ACC112 (cell line): ENCODE measurements around the gene PLA2G4A.

Experiments used
- H2AFZ ChIP-seq: fragments of 200-600 bp; sonication (generic); one replicate; pipeline ENCODE4 v1.6.0; 2017; ENCODE audit warnings: antibody characterized with exemption, low read length; ENCODE audit not compliant: unreplicated experiment
- H3K27ac ChIP-seq: fragments of 200-600 bp; sonication (generic); 2 replicates; pipeline ENCODE4 v1.5.1; 2014; ENCODE audit warnings: low read depth, mild to moderate bottlenecking, antibody characterized with exemption, low read length, moderate library complexity
- H3K27me3 ChIP-seq: fragments of 200-600 bp; sonication (generic); 2 replicates; pipeline ENCODE4 v1.6.1; 2014; ENCODE audit warnings: mild to moderate bottlenecking, antibody characterized with exemption, low read length, moderate library complexity, mixed read lengths; ENCODE audit not compliant: insufficient read depth
- H3K36me3 ChIP-seq: fragments of 200-600 bp; sonication (generic); 2 replicates; pipeline ENCODE4 v1.6.1; 2016; ENCODE audit warnings: mild to moderate bottlenecking, antibody characterized with exemption, low read length, moderate library complexity, mixed read lengths; ENCODE audit not compliant: insufficient read depth
- H3K4me1 ChIP-seq: fragments of 200-600 bp; sonication (generic); one replicate; pipeline ENCODE4 v1.6.1; 2016; ENCODE audit warnings: low read length, mixed read lengths; ENCODE audit not compliant: insufficient read depth, unreplicated experiment, control insufficient read depth
- H3K4me3 ChIP-seq: fragments of 200-600 bp; sonication (generic); 2 replicates; pipeline ENCODE4 v1.5.1; 2014; ENCODE audit warnings: mild to moderate bottlenecking, low read depth, low read length
- H3K79me2 ChIP-seq: fragments of 200-600 bp; sonication (generic); one replicate; pipeline ENCODE4 v1.6.0; 2016; ENCODE audit warnings: low read length; ENCODE audit not compliant: control insufficient read depth, unreplicated experiment, insufficient read depth

The PLA2G4A gene

DNA sequence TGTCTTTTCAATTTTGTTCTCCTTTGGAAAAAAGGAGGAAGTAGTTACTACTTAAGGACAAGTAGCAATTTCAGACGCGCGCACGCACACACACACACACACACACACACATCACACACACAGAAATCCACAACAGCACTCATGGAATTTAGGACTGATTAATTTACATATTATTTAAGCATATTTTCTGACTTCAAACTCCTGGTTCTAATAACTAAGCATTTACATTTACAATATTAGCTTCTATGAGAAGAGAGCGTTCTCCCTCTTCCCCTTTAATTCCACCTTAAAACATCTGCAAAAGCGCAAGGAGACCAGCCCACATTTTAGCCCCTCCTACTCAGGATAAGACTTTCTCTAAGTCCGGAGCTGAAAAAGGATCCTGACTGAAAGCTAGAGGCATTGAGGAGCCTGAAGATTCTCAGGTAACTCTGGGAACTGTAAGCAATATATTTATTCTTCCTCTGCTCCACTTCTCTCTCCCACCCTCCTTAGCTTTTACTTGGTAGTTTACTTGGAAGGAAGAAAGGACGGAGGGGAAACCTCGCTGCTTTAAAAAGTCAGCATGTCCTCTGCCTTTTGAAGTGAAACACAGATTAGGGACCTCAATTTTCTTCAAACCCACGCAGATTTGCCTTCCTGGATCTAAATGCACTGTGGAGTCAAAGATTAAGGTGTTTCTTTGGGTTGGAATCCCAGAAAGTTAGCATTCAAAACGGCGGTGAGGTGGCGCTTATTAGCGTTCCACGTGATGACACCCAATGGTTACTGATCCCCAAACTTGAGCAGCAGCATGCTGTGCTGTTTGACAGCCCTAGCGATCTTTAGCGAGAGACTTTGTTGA is at the start of gene PLA2G4A:
Gene PLA2G4A (plus strand): TSS at position 339 of the 844 bp plus-strand sequence. CDS start 25,406 bp downstream, outside the sequence.
- Histone ChIP-seq H2AFZ (peak within 1 kb of the TSS; percentile 78), H3K4me1 (no peaks in the 10 kb centered on the region), H3K27ac (peak within 1 kb of the TSS; percentile 22; the same call in 1 of the 2 replicates), H3K27me3 (no peaks in the 10 kb centered on the region), H3K79me2 (no peaks in the 10 kb centered on the region), H3K4me3 (peak within 1 kb of the TSS; percentile 89), H3K36me3 (no peaks in the 10 kb centered on the region)

DNA sequence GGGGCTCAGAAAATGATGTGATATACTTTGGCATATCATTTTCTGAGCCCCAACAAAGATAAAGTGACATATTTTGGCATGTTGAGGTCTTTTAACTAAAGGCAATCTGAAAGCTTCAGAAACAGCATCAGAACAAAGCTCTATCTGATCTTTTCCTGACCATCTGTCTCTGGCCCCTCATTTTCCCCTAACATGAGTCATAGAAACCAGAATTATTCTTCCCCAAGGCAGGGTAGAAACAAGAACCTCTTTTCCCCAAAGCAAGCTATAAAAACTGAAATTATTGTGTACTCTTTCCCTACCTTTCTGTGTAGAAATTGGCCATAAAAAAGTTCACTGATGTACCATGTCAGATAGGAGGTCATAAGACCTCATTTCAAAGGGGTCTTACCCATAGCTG is 48.7 kb upstream of the PLA2G4A start:
- Histone ChIP-seq H3K36me3 (no peaks in the 10 kb centered on the region), H3K27ac (no peak overlapping the region), H3K79me2 (no peaks in the 10 kb centered on the region), H3K4me3 (no peak overlapping the region), H3K4me1 (no peaks in the 10 kb centered on the region), H3K27me3 (no peaks in the 10 kb centered on the region), H2AFZ (no peak overlapping the region)

DNA sequence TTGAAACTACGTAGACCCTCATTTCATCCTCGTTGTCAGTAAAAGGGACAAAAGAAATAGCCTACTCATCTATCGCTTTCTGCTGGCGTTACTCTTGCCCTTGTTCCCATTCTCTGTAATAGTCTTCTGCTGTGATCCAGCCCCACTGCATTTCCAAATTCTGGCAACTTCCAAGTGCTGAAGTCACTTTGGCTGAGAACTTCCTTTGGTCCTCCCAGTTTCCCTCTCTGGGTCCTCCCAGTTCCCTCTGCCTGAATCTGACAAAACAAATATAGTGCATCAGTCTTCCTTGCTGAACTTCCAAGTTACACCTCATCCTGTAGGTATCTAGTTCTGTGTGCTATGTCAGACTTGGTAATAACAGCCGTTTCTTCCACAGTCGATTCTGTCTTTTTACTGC is 47.0 kb upstream of the PLA2G4A start:
- Histone ChIP-seq H3K4me1 (no peaks in the 10 kb centered on the region), H2AFZ (no peak overlapping the region), H3K27me3 (no peaks in the 10 kb centered on the region), H3K36me3 (no peaks in the 10 kb centered on the region), H3K27ac (no peak overlapping the region), H3K79me2 (no peaks in the 10 kb centered on the region), H3K4me3 (no peak overlapping the region)

DNA sequence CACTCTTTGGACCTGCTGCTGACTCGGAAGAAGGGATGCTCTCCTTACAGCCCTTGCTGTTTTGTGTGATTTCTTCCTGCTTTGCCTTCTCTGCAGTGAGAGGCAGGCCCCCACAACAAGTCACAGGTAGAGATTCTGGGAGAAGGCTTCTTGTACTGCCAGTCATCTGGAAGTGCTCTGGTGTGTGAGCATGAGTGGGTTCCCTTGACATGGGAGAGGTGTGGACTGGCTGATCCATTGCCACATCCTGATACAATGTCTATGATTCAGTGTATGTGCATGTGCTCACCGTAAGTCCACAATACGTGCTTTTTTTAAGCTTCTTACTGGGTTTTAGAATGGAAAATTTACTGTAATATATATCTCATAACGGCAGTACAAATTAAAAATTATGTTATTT is 46.0 kb upstream of the PLA2G4A start:
- no peaks in the 10 kb centered on the region for H3K27me3 ChIP-seq
- no peak overlapping the region for H3K4me3 ChIP-seq
- H3K27ac ChIP-seq, result no peak overlapping the region
- H3K79me2 ChIP-seq, result no peaks in the 10 kb centered on the region
- no peak overlapping the region for H2AFZ ChIP-seq
- no peaks in the 10 kb centered on the region for H3K4me1 ChIP-seq
- H3K36me3 ChIP-seq, result no peaks in the 10 kb centered on the region

DNA sequence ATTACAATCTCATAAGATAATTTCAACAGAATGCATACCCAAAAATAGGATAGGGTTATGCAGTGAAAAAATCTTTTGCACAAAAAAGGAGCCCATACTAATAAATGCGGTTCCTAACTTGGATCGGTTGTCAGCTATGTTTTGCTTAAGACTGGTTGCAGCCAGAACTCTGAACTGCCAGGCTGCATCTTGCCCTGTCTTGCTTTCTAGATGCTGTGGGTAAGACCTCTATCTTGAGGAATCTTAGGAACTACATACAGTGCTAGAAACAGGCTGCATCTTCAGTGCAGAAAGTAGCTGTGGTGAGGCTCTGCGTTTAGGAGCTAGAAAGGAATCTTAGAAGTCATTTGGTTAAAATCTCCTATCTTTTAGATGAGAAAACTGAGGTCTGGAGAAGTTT is 45.6 kb upstream of the PLA2G4A start:
- Histone ChIP-seq H3K79me2 (no peaks in the 10 kb centered on the region), H3K4me3 (no peak overlapping the region), H2AFZ (no peak overlapping the region), H3K27ac (no peak overlapping the region), H3K36me3 (no peaks in the 10 kb centered on the region), H3K4me1 (no peaks in the 10 kb centered on the region), H3K27me3 (no peaks in the 10 kb centered on the region)

DNA sequence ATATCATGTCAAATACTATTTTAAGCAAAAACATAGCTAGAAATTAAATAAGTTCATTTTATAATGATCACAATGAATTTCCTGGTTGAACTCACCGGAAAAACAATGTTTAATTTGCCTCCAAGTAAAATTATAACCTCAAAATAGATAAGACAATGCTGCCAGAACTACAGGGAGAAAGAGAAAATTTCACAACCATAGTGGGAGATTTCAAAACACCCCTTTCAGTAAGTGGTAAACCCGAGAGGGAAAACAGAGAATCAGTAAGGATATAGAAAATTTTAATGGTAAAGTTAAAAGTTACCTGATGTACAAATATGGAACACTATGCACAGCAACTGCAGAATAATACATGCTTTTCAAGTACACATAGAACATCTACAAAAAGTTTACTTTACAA is 43.2 kb upstream of the PLA2G4A start:
- Histone ChIP-seq H2AFZ (no peak overlapping the region), H3K4me3 (no peak overlapping the region), H3K27me3 (no peaks in the 10 kb centered on the region), H3K79me2 (no peaks in the 10 kb centered on the region), H3K27ac (no peak overlapping the region), H3K4me1 (no peaks in the 10 kb centered on the region), H3K36me3 (no peaks in the 10 kb centered on the region)

DNA sequence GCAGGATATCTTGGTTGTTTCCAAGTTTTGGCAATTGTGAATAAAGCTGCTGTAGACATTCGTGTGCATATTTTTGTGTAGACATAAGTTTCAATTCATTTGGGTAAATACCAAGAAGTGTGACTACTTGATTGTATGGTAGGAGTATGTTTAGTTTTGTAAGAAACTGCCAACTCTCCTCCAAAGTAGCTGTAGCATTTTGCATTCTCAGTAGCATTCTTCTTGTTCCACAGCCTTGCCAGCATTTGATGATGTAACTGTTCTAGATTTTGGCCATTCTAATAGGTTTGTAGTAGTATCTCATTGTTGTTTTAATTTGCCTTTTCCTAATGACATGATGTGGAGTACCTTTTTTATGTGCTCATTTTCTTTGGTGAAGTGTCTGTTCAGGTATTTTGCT is 38.6 kb upstream of the PLA2G4A start:
- Histone ChIP-seq H2AFZ (no peak overlapping the region), H3K27me3 (no peaks in the 10 kb centered on the region), H3K79me2 (no peaks in the 10 kb centered on the region)

DNA sequence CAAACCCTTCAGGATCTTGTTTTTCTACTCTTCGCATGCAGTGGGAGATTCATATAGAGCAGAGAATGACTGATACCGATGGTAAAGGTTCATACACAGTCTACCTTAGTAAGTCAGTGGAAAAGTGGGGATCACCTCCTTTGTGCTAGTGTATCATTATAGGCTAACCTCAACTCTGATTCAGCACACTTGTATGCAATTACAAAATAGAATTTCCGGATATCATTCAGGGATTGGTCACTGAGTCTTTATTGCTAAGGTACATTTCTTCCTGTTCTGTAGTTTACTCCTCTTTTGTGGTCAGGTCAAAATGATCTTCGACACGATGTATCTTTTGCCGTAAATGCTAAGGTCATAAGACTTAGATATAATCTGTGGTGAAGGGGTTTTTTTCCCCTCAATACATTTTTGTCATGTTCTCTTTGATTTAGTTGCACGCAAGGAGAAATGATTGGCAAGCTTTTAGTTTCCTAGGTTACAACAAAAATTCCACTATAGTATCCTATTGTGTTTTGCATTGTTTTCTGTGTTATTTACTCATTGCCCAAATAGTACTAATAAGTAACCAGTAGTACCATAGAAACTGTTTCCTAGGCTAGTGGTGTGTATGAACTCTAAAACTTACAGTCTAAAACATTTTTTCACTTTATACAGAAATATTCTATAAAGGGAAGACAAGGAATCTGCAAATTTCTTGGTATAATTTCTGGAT is 35.7 kb upstream of the PLA2G4A start:
- H3K79me2 ChIP-seq, result no peaks in the 10 kb centered on the region
- H3K4me3 ChIP-seq, result no peak overlapping the region
- no peaks in the 10 kb centered on the region for H3K27me3 ChIP-seq
- no peak overlapping the region for H2AFZ ChIP-seq
- peak overlapping the region; percentile 16; the same call in 1 of the 2 replicates for H3K27ac ChIP-seq
- no peaks in the 10 kb centered on the region for H3K4me1 ChIP-seq
- no peaks in the 10 kb centered on the region for H3K36me3 ChIP-seq

More for the DNA sequence above, 38.6 kb upstream of the PLA2G4A start:
- no peaks in the 10 kb centered on the region for H3K36me3 ChIP-seq
- no peak overlapping the region for H3K27ac ChIP-seq
- H3K4me1 ChIP-seq, result no peaks in the 10 kb centered on the region
- no peak overlapping the region for H3K4me3 ChIP-seq

DNA sequence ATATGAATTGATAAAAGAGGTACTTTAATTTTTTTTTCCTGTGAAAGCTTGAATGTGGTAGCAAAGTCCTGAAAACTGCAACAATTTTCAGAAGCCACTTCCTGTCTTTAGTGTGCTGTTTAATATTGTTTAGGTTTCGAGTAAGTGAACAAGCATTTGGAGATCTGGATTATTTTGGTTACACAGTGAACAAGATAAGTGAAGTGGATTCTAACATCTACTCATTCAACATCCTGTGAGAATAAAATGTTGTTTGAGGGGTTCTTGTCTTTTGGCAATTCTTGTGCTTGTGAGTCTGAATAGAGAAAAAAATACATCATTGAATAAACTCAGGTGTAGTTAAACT is 35.2 kb upstream of the PLA2G4A start:
- H3K36me3 ChIP-seq, result no peaks in the 10 kb centered on the region
- peak overlapping the region; percentile 16; the same call in 1 of the 2 replicates for H3K27ac ChIP-seq
- H3K27me3 ChIP-seq, result no peaks in the 10 kb centered on the region
- H2AFZ ChIP-seq, result no peak overlapping the region
- no peak overlapping the region for H3K4me3 ChIP-seq
- H3K79me2 ChIP-seq, result no peaks in the 10 kb centered on the region
- no peaks in the 10 kb centered on the region for H3K4me1 ChIP-seq

DNA sequence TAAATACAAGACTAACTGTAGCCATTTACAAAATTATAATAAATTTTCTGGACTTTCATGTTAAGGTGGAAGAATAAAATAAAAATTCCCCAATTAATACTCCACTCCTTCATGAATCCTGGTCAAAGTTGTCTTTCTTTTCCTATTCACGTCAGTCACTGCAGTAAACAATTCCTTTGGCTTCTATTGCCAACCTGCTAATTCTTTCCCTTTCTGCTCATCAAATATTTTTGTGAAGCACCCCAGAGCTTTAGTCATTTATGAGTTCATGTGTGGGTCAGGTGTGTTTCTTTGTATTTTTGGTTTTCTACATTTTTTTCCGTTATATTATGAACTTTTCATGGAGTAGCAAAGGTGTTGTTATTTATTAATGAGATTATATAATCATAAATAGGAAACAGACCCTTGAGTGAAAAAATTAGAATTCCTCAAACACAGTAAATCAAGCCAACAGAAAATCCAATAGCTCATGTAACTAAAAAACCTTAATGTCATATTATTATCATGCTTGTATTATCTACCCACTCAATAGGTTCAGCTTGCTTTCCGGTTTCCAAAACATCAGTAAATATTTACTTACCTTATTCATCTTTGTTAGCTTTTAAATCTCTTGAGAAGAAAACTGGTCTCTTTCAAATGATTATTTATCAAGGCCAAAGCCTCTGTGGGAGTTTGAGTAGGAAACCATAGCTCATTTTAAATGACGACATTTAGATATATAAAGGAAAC is 29.6 kb upstream of the PLA2G4A start:
- Histone ChIP-seq H3K27me3 (no peaks in the 10 kb centered on the region), H3K4me3 (no peak overlapping the region), H2AFZ (no peak overlapping the region), H3K79me2 (no peaks in the 10 kb centered on the region), H3K27ac (no peak overlapping the region), H3K36me3 (no peaks in the 10 kb centered on the region), H3K4me1 (no peaks in the 10 kb centered on the region)
